HepG2 (cell line): Measurements from ENCODE around the gene METTL26. TPM values are rescaled to one million over a fixed set of nuclear protein-coding genes. Genes with fewer than 3 reads are reported as not detected.

Source experiments
- CSRNP2 ChIP-seq: sonication (generic); formaldehyde crosslinking; conservative IDR thresholded peaks from 2 replicates; pipeline ENCODE4 v1.8.0; 2022; ENCODE audit warnings: low read depth, missing genetic modification reagents
- DR1 ChIP-seq: sonication (generic); formaldehyde crosslinking; IDR thresholded peaks from 2 replicates; pipeline ENCODE4 v1.8.0; 2021; ENCODE audit warnings: mild to moderate bottlenecking, missing genetic modification reagents, inconsistent platforms
- ELF3 ChIP-seq: IDR thresholded peaks from 2 replicates; pipeline ENCODE4 v1.6.1; 2016; ENCODE audit warnings: missing genetic modification reagents, missing compliant biosample characterization
- GTF3A ChIP-seq: sonication (generic); formaldehyde crosslinking; conservative IDR thresholded peaks from 2 replicates; pipeline ENCODE4 v1.4.0; 2020; ENCODE audit warnings: mild to moderate bottlenecking, missing genetic modification reagents
- ISX ChIP-seq: sonication (generic); formaldehyde crosslinking; conservative IDR thresholded peaks from 2 replicates; pipeline ENCODE4 v1.5.0; 2020; ENCODE audit warnings: missing genetic modification reagents
- KDM1A ChIP-seq: IDR thresholded peaks from 2 replicates; pipeline ENCODE4 v1.6.1; 2016; ENCODE audit warnings: missing compliant biosample characterization
- MTA3 ChIP-seq: sonication (generic); formaldehyde crosslinking; IDR thresholded peaks from 2 replicates; pipeline ENCODE4 v1.4.0; 2020; ENCODE audit warnings: missing genetic modification reagents
- NBN ChIP-seq: fragments of 450-650 bp; conservative IDR thresholded peaks from 2 replicates; pipeline ENCODE4 v1.6.1; 2017
- NFATC3 ChIP-seq: sonication (generic); formaldehyde crosslinking; IDR thresholded peaks from 2 replicates; pipeline ENCODE4 v1.5.1; 2020; ENCODE audit warnings: mild to moderate bottlenecking, missing genetic modification reagents
- RAD21 ChIP-seq: fragments of 450-650 bp; formaldehyde crosslinking; IDR thresholded peaks from 2 replicates; pipeline ENCODE4 v1.5.0; 2020; ENCODE audit warnings: mild to moderate bottlenecking
- RERE ChIP-seq: IDR thresholded peaks from 2 replicates; pipeline ENCODE4 v1.6.1; 2016; ENCODE audit warnings: low read depth, missing genetic modification reagents, missing compliant biosample characterization
- SMARCE1 ChIP-seq: fragments of 450-650 bp; IDR thresholded peaks from 2 replicates; pipeline ENCODE4 v1.6.1; 2017; ENCODE audit warnings: borderline replicate concordance
- YEATS2 ChIP-seq: sonication (generic); formaldehyde crosslinking; IDR thresholded peaks from 2 replicates; pipeline ENCODE4 v1.4.0; 2020; ENCODE audit warnings: missing genetic modification reagents, borderline replicate concordance
- ZBTB21 ChIP-seq: sonication (generic); formaldehyde crosslinking; IDR thresholded peaks from 2 replicates; pipeline ENCODE4 v1.4.0; 2020; ENCODE audit warnings: missing genetic modification reagents
- ZGPAT ChIP-seq: IDR thresholded peaks from 2 replicates; pipeline ENCODE4 v1.6.1; 2016; ENCODE audit warnings: mild to moderate bottlenecking
- ZNF232 ChIP-seq: sonication (generic); formaldehyde crosslinking; IDR thresholded peaks from 2 replicates; pipeline ENCODE4 v1.4.0; 2020; ENCODE audit warnings: missing genetic modification reagents, borderline replicate concordance
- ZNF576 ChIP-seq: sonication (generic); formaldehyde crosslinking; IDR thresholded peaks from 2 replicates; pipeline ENCODE4 v1.4.0; 2020; ENCODE audit warnings: mild to moderate bottlenecking, missing genetic modification reagents
- ZNF580 ChIP-seq: IDR thresholded peaks from 2 replicates; pipeline ENCODE4 v1.6.1; 2016; ENCODE audit warnings: low read depth, borderline replicate concordance
- ZNF704 ChIP-seq: sonication (generic); formaldehyde crosslinking; IDR thresholded peaks from 2 replicates; pipeline ENCODE4 v1.8.1; 2023; ENCODE audit warnings: mild to moderate bottlenecking, inconsistent platforms, moderate library complexity, missing genetic modification reagents, borderline replicate concordance
- ZNF709 ChIP-seq: sonication (generic); formaldehyde crosslinking; IDR thresholded peaks from 2 replicates; pipeline ENCODE4 v1.5.0; 2020; ENCODE audit warnings: mild to moderate bottlenecking, missing genetic modification reagents
- polyA plus RNA-seq, 8 experiments: library from polyadenylated mRNA; depleted of rRNA in 3 of 8; stranded (reverse) in 7 of 8; unstranded in 1 of 8; fragments of >200 nt; fragmentation: Illumina TruSeq in 4 of 8; extraction: Trizol in 4 of 8; gene quantifications; 2 replicates each; pipeline versions ENCODE4 v1.2.1 to v1.2.3, GENCODE V29; 2011 to 2016; ENCODE audit warnings: low read depth in 4 of 8, missing spikeins in 1 of 8, mixed read lengths in 1 of 8; ENCODE audit not compliant: insufficient read depth in 1 of 8
- total RNA-seq, 5 experiments: library from RNA; depleted of rRNA; stranded (reverse); fragments of >200 nt; fragmentation: Illumina TruSeq; extraction: Trizol; gene quantifications; 2 replicates each; pipeline ENCODE4 v1.2.3, GENCODE V29; 2016; ENCODE audit warnings: low read depth in 1 of 5

The METTL26 gene
- total and polyA plus RNA-seq, 2 of the 13 experiments (the other 11 are each of a cell fraction or from before 2014, with no cell fraction given): 65.5 to 70.1 TPM

- no peak for TF ChIP-seq CSRNP2 (CRISPR knock-in tag)
- no peak for TF ChIP-seq RERE (CRISPR knock-in tag)
- no peak for TF ChIP-seq ZNF580
- TF ChIP-seq NBN: no peak
- no peak for TF ChIP-seq KDM1A (CRISPR knock-in tag)
- no peak for TF ChIP-seq MTA3 (CRISPR knock-in tag)
- TF ChIP-seq ZNF232 (CRISPR knock-in tag): no peak
- TF ChIP-seq YEATS2 (CRISPR knock-in tag): no peak
- TF ChIP-seq ZNF709 (CRISPR knock-in tag): no peak
- no peak for TF ChIP-seq GTF3A (CRISPR knock-in tag)
- no peak for TF ChIP-seq ZNF576
- TF ChIP-seq RAD21 (CRISPR knock-in tag): no peak
- no peak for TF ChIP-seq ZNF704 (CRISPR knock-in tag)
- no peak for TF ChIP-seq ISX
- no peak for TF ChIP-seq DR1 (CRISPR knock-in tag)
- TF ChIP-seq SMARCE1: no peak
- 0 out of 2 replicates have a peak, but pooled peaks have one; percentile 16 for TF ChIP-seq ELF3
- TF ChIP-seq ZBTB21 (CRISPR knock-in tag): no peak
- peak; percentile 54; the same call in 1 of the 2 replicates for TF ChIP-seq ZGPAT (CRISPR knock-in tag)
- TF ChIP-seq NFATC3: no peak
Measured at GRCh38 chr16:645852-646678, 10.0 kb upstream of the METTL26 start (continued).
